Natural killer cell (primary cell): ENCODE results near the gene GABBR2. TPM values are rescaled to one million over a fixed set of nuclear protein-coding genes. Genes with fewer than 3 reads are reported as not detected.

Source experiments
- ATAC-seq, 3 donors: fragments of 150-1000 bp in 2 of 3; fragments of 200-7000 bp in 1 of 3; cut with Tn5 transposase; 1 replicate in 1 of 3; 2 replicates in 2 of 3; pipeline ENCODE4 v1.10.0; 2021; ENCODE audit warnings: mild to moderate bottlenecking in 2 of 3, moderate library complexity in 2 of 3
- DNase-seq, 2 donors: peaks; one replicate each; pipeline versions ENCODE4 v3.0.0 to v3.0.0-alpha.2; 2013 to 2021; ENCODE audit warnings: mixed read lengths in 1 of 2
- H3K27ac ChIP-seq: one replicate; pipeline ENCODE4 v1.5.1; 2013; ENCODE audit warnings: mild to moderate bottlenecking, low read length
- H3K27me3 ChIP-seq: one replicate; pipeline ENCODE4 v1.6.1; 2013; ENCODE audit warnings: low read length; ENCODE audit not compliant: control insufficient read depth, insufficient read depth
- H3K36me3 ChIP-seq: one replicate; pipeline ENCODE4 v1.6.1; 2013; ENCODE audit warnings: low read length; ENCODE audit not compliant: control insufficient read depth, insufficient read depth
- H3K4me1 ChIP-seq: one replicate; pipeline ENCODE4 v1.6.1; 2013; ENCODE audit warnings: low read length; ENCODE audit not compliant: control insufficient read depth, insufficient read depth
- H3K4me3 ChIP-seq: one replicate; pipeline ENCODE4 v1.5.1; 2013; ENCODE audit warnings: low read length
- H3K9me3 ChIP-seq: one replicate; pipeline ENCODE4 v1.6.1; 2013; ENCODE audit warnings: low read length; ENCODE audit not compliant: control insufficient read depth, insufficient read depth
- H3K27ac Mint-ChIP-seq, 2 donors: one replicate each; pipeline ENCODE4 v1.8.0; 2022; ENCODE audit warnings: mild to moderate bottlenecking in 2 of 2, mixed read lengths in 2 of 2, moderate library complexity in 1 of 2
- H3K27me3 Mint-ChIP-seq, 2 donors: one replicate each; pipeline ENCODE4 v1.8.0; 2022; ENCODE audit warnings: low read depth in 2 of 2, mixed read lengths in 2 of 2
- H3K36me3 Mint-ChIP-seq: one replicate; pipeline ENCODE4 v1.8.0; 2022; ENCODE audit warnings: mixed read lengths
- H3K4me1 Mint-ChIP-seq, 2 donors: one replicate each; pipeline ENCODE4 v1.8.0; 2022; ENCODE audit warnings: mixed read lengths in 2 of 2
- H3K4me3 Mint-ChIP-seq: one replicate; pipeline ENCODE4 v1.8.0; 2022; ENCODE audit warnings: mild to moderate bottlenecking, moderate library complexity, mixed read lengths
- H3K9me3 Mint-ChIP-seq, 2 donors: one replicate each; pipeline ENCODE4 v1.8.0; 2022; ENCODE audit warnings: mixed read lengths in 2 of 2
- CTCF ChIP-seq: fragments of 200-600 bp; IDR thresholded peaks from one replicate; pipeline ENCODE4 v1.8.0; 2022; ENCODE audit warnings: antibody characterized with exemption
- WGBS: methylation state at CpG from one replicate; pipeline ENCODE4 v1.1.7; 2013; ENCODE audit warnings: missing lambda C conversion rate; ENCODE audit not compliant: insufficient coverage; 5-methylcytosine and 5-hydroxymethylcytosine counted together
- intact Hi-C: fragments of 100-400 bp; cut with micrococcal nuclease; formaldehyde crosslinking; loops from one replicate; pipeline ENCODE4 v1.14.2; 2022
- total RNA-seq, 4 donors: library from RNA; stranded (reverse); fragments of 120-200 nt in 1 of 4; gene quantifications; one replicate each; pipeline versions ENCODE4 v1.2.3 to v1.2.4, GENCODE V29; 2013 to 2022

GABBR2 gene
- total RNA-seq, 3 donors from 2014 or later (not counting 1 experiment from before 2014, with no cell fraction given), result not detected

DNA sequence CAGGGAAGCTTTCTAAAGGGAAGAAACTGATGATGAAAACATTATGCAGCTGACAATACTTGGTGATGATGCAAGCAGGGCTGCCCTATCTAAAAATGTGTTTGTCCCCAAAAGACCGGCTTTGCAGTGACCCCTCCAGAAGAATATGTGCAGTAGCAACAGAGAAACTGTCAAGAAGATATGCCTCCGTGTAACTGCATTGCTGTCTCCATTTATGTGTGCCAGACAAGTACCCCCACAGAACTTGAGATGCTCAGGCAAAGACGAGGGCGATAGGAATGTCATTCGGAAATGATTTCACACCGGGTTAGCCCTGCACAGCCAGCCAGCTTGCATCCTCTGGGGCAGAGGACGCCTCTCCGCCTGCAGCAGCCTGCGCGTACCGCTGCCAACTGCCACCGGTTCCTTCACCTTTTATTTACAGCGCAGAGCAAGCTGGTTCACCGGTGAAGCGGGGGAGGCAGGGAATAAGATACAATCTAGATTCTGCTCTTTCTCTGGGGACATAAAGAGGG, 2.0 kb downstream of the GABBR2 start:
- no peak overlapping the region for H3K27ac Mint-ChIP-seq
- no peak overlapping the region for H3K4me3 Mint-ChIP-seq
- Histone ChIP-seq H3K4me3 (no peak overlapping the region), H3K27me3 (peaks cover 31% of the 10 kb centered on the region), H3K9me3 (no peaks in the 10 kb centered on the region), H3K36me3 (no peaks in the 10 kb centered on the region), H3K4me1 (no peaks in the 10 kb centered on the region), H3K27ac (no peak overlapping the region)
- no peaks in the 10 kb centered on the region for H3K4me1 Mint-ChIP-seq
- no peaks in the 10 kb centered on the region for H3K36me3 Mint-ChIP-seq
- TF ChIP-seq CTCF, result no peak
- 9% methylated on average over 15 of the region's 15 CpGs for WGBS
- DNase-seq, result no peak
- ATAC-seq, result no peak
- peaks cover 46 to 66% of the 10 kb centered on the region in 2 donors for H3K27me3 Mint-ChIP-seq
- intact Hi-C loops, result no loop called here
- no peaks in the 10 kb centered on the region for H3K9me3 Mint-ChIP-seq

DNA sequence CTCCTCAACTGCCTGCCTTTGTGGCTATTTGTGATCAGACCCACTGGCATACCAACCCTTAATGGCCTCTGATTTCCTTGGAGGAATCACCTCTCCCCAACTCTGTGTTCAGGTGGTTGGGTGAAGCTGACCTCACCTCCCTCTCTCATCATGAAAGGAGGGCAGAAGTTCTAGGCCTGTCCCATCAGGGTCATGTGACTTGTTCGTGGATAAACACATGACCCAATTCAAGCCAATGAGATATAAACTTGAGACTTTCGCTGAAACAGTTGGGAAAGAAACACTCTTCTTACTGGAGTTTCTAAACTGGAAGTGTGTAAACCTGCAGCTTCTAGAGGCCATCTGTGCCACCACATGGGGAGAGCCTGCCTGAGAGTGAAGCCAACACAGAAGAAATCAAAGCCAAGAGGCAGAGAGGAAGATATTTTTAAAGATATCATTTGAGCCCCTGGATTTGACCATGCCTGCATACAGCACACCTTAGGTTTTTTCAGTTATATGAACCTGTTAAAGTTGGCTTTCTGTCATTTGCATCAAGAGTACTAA, 5.8 kb downstream of the GABBR2 start:
- no peak for TF ChIP-seq CTCF
- Mint-ChIP-seq H3K27ac (no peak overlapping the region), H3K4me1 (no peaks in the 10 kb centered on the region), H3K27me3 (peaks cover 33 to 57% of the 10 kb centered on the region in 2 donors), H3K36me3 (no peaks in the 10 kb centered on the region), H3K4me3 (no peak overlapping the region), H3K9me3 (no peaks in the 10 kb centered on the region)
- H3K27ac ChIP-seq, result no peak overlapping the region
- intact Hi-C loops, result no loop called here
- DNase-seq (no peak), ATAC-seq (no peak)
- peaks cover 26% of the 10 kb centered on the region for H3K27me3 ChIP-seq
- no peaks in the 10 kb centered on the region for H3K4me1 ChIP-seq
- 76% methylated on average over 2 of the region's 2 CpGs for WGBS
- no peak overlapping the region for H3K4me3 ChIP-seq
- H3K9me3 ChIP-seq, result no peaks in the 10 kb centered on the region
- no peaks in the 10 kb centered on the region for H3K36me3 ChIP-seq

DNA sequence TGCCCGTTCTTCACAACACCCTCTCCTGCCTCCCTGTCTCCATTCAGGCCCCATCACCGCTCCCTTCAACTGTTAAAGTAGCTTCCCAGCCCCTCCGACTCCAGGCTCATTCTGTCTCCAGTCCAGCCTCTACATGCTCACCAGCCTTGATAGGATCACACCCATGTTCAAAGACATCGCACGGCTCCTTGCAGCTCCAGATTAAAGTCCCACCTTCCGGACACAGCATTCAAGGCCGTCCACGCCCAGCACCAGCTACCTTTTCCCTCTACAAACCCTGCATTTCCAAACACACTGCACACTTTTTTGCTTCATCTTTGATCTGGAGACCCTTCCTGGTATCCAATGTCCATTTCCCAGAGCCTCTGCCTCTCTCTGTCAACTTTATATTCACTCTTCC, 6.4 kb downstream of the GABBR2 start:
- H3K9me3 Mint-ChIP-seq, result no peaks in the 10 kb centered on the region
- no peaks in the 10 kb centered on the region for H3K36me3 ChIP-seq
- H3K9me3 ChIP-seq, result no peaks in the 10 kb centered on the region
- 90% methylated on average over 8 of the region's 8 CpGs for WGBS
- no peak overlapping the region for H3K4me3 ChIP-seq
- no peaks in the 10 kb centered on the region for H3K4me1 Mint-ChIP-seq
- ATAC-seq (no peak), DNase-seq (no peak)
- intact Hi-C loops, result no loop called here
- peaks cover 22% of the 10 kb centered on the region for H3K27me3 ChIP-seq
- no peak overlapping the region for H3K27ac ChIP-seq
- H3K4me3 Mint-ChIP-seq, result no peak overlapping the region
- H3K27ac Mint-ChIP-seq, result no peak overlapping the region
- no peak for TF ChIP-seq CTCF
- no peaks in the 10 kb centered on the region for H3K4me1 ChIP-seq
- no peaks in the 10 kb centered on the region for H3K36me3 Mint-ChIP-seq
- peaks cover 33 to 57% of the 10 kb centered on the region in 2 donors for H3K27me3 Mint-ChIP-seq

DNA sequence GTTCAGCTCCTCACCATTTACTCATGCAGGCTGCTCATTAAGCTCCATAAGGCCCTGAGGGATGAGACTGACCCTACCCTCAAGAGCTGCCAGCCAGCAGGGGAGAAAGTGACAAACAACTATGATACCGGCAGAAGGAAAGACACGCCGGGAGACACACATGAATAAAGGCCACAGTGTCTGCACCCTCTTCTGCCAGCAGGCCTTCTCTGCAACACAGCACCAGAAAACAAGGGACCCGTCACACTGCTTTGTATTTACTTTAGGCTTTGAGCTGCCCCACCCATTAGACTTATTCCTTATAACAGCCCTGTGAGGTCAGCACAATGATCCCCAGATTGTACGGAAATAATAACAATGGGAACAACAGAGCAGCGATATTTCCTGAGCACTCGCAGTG, 7.2 kb downstream of the GABBR2 start:
- Mint-ChIP-seq H3K36me3 (no peaks in the 10 kb centered on the region), H3K27ac (no peak overlapping the region), H3K9me3 (no peaks in the 10 kb centered on the region), H3K4me1 (no peaks in the 10 kb centered on the region), H3K27me3 (peaks cover 33 to 51% of the 10 kb centered on the region in 2 donors), H3K4me3 (no peak overlapping the region)
- H3K4me3 ChIP-seq, result no peak overlapping the region
- whole genome bisulfite sequencing, result 91% methylated on average over 7 of the region's 7 CpGs
- H3K27me3 ChIP-seq, result peaks cover 15% of the 10 kb centered on the region
- DNase-seq, result no peak
- H3K27ac ChIP-seq, result no peak overlapping the region
- intact Hi-C loops, result no loop called here
- no peaks in the 10 kb centered on the region for H3K36me3 ChIP-seq
- no peaks in the 10 kb centered on the region for H3K4me1 ChIP-seq
- TF ChIP-seq CTCF, result no peak
- H3K9me3 ChIP-seq, result no peaks in the 10 kb centered on the region
- ATAC-seq, result no peak
